ENCODE data around the gene BTAF1.

- no peak for TF ChIP-seq EZH2 (IDR thresholded peaks at IDR 0.05; ENCODE audit: insufficient read depth, low read length)
- no peak for TF ChIP-seq CTCF (IDR thresholded peaks at IDR 0.05; ENCODE audit: insufficient read depth, low read depth, low read length)
Observed at GRCh38 chr10:91907914-91908336, 15.6 kb upstream of the BTAF1 start.

All from astrocyte (in vitro differentiated cells and primary cell).